WI38 (cell line): ENCODE data around the gene OR51T1.
"Not testable (repeated sequence)": the region's sequence is repeated elsewhere in the genome, so short reads cannot be mapped to it uniquely, and the experiment has no call there.

Experiments
- H3K4me3 ChIP-seq: 2 replicates; pipeline ENCODE4 v1.5.1; 2011; ENCODE audit warnings: low read depth, mild to moderate bottlenecking, control low read depth, low read length
- CTCF ChIP-seq: IDR thresholded peaks from 2 replicates; pipeline ENCODE4 v1.5.1; 2012; ENCODE audit warnings: low read depth, mild to moderate bottlenecking, control low read depth, low read length

Gene OR51T1

GRCh38 chr11:4881860-4882500 lies at the start of gene OR51T1:
Gene OR51T1, plus strand, starts transcription at chr11:4881900. Its CDS starts 0 bp downstream, at chr11:4881900.
- no peak for TF ChIP-seq CTCF
- H3K4me3 ChIP-seq: no peak within 1 kb of the TSS

- no peak for TF ChIP-seq CTCF
- no peak overlapping the region for H3K4me3 ChIP-seq
Observed at GRCh38 chr11:4839851-4840549, 41.7 kb upstream of the OR51T1 start.

- H3K4me3 ChIP-seq: no peak within 1 kb of the TSS
- TF ChIP-seq CTCF: no peak
Observed at GRCh38 chr11:4848908-4849532, 32.7 kb upstream of the OR51T1 start, which contains the start of gene OR51S1. Gene OR51S1, minus strand, starts transcription at chr11:4849208. Its CDS starts 0 bp downstream, at chr11:4849208.

GRCh38 chr11:4851033-4851432 lies 30.7 kb upstream of the OR51T1 start:
- no peak for TF ChIP-seq CTCF
- H3K4me3 ChIP-seq: no peak overlapping the region

GRCh38 chr11:4854286-4854685 lies 27.4 kb upstream of the OR51T1 start:
- not testable (repeated sequence) for H3K4me3 ChIP-seq

- no peak overlapping the region for H3K4me3 ChIP-seq
- TF ChIP-seq CTCF: no peak
Observed at GRCh38 chr11:4862447-4863236, 19.1 kb upstream of the OR51T1 start.

GRCh38 chr11:4863876-4864275 lies 17.8 kb upstream of the OR51T1 start:
- H3K4me3 ChIP-seq: no peak overlapping the region
- TF ChIP-seq CTCF: no peak
